HL-60 (cell line): ENCODE results near the gene COQ3.

Experiments used
- DNase-seq, 2 experiments: peaks; one replicate each; pipeline ENCODE4 v3.0.0-alpha.2; 2010 to 2020; ENCODE audit warnings: low read depth in 1 of 2, low spot score in 1 of 2
- H3K27ac ChIP-seq: fragments of 250-450 bp; sonication (Bioruptor Pico); replicated peaks from 2 replicates; pipeline ENCODE4 v1.5.1; 2020; ENCODE audit warnings: mild to moderate bottlenecking, moderate library complexity
- H3K27me3 ChIP-seq: fragments of 250-450 bp; sonication (Bioruptor Pico); 2 replicates; pipeline ENCODE4 v1.5.1; 2021; ENCODE audit warnings: mild to moderate bottlenecking, moderate library complexity; ENCODE audit not compliant: insufficient read depth, poor library complexity, severe bottlenecking
- H3K4me3 ChIP-seq: replicated peaks from 2 replicates; pipeline ENCODE4 v1.5.1; 2011; ENCODE audit warnings: mild to moderate bottlenecking, control low read depth, low read length; ENCODE audit not compliant: insufficient read depth
- CTCF ChIP-seq: IDR thresholded peaks from one replicate; pipeline ENCODE4 v1.5.1; 2011; ENCODE audit warnings: low read length, control low read depth, inconsistent platforms; ENCODE audit not compliant: insufficient read depth
- GABPA ChIP-seq: IDR thresholded peaks from 2 replicates; pipeline ENCODE4 v1.6.1; 2012; ENCODE audit warnings: low read depth
- POLR2AphosphoS5 ChIP-seq: IDR thresholded peaks from 2 replicates; pipeline ENCODE4 v1.6.1; 2012; ENCODE audit warnings: low read depth
- REST ChIP-seq: IDR thresholded peaks from 2 replicates; pipeline ENCODE4 v1.6.1; 2012; ENCODE audit warnings: low read depth; ENCODE audit not compliant: insufficient replicate concordance
- SPI1 ChIP-seq: IDR thresholded peaks from 2 replicates; pipeline ENCODE4 v1.6.1; 2012; ENCODE audit warnings: low read depth, mild to moderate bottlenecking, borderline replicate concordance

COQ3 gene

GRCh38 chr6:99366852-99367251, 27.1 kb downstream of the COQ3 start:
- TF ChIP-seq SPI1, result no peak
- no peak for TF ChIP-seq POLR2AphosphoS5
- TF ChIP-seq CTCF, result no peak
- TF ChIP-seq REST, result no peak
- TF ChIP-seq GABPA, result no peak
- Histone ChIP-seq H3K27ac (no peak overlapping the region), H3K4me3 (no peak overlapping the region), H3K27me3 (no peaks in the 10 kb centered on the region)
- DNase-seq, result no peak

GRCh38 chr6:99364026-99364425, 30.0 kb downstream of the COQ3 start:
- H3K27me3 ChIP-seq, result no peaks in the 10 kb centered on the region
- H3K27ac ChIP-seq, result no peak overlapping the region
- TF ChIP-seq GABPA, result no peak
- TF ChIP-seq REST, result no peak
- no peak for DNase-seq
- H3K4me3 ChIP-seq, result no peak overlapping the region

GRCh38 chr6:99362678-99363268, 31.2 kb downstream of the COQ3 start:
- no peak for DNase-seq
- Histone ChIP-seq H3K4me3 (no peak overlapping the region), H3K27me3 (no peaks in the 10 kb centered on the region), H3K27ac (no peak overlapping the region)
- TF ChIP-seq POLR2AphosphoS5, result no peak
- no peak for TF ChIP-seq GABPA
- TF ChIP-seq REST, result no peak
- no peak for TF ChIP-seq CTCF
- TF ChIP-seq SPI1, result no peak
